Karpas-422 (cell line): Measurements from ENCODE around the gene ASS1. TPM values are rescaled to one million over a fixed set of nuclear protein-coding genes. Genes with fewer than 3 reads are reported as not detected.

ENCODE experiments used
- DNase-seq: peaks from one replicate; pipeline ENCODE4 v3.0.0-alpha.2; 2015
- H2AFZ ChIP-seq: fragments of 200-600 bp; sonication (generic); 2 replicates; pipeline ENCODE4 v1.6.1; 2014; ENCODE audit warnings: antibody characterized with exemption, low read length, mixed read lengths
- H3K27ac ChIP-seq: fragments of 200-600 bp; sonication (generic); 2 replicates; pipeline ENCODE4 v1.5.1; 2014; ENCODE audit warnings: mild to moderate bottlenecking, low read length, moderate library complexity
- H3K27me3 ChIP-seq: fragments of 200-600 bp; sonication (generic); 2 replicates; pipeline ENCODE4 v1.6.1; 2014; ENCODE audit warnings: low read length, mixed read lengths
- H3K36me3 ChIP-seq: fragments of 200-600 bp; sonication (generic); 2 replicates; pipeline ENCODE4 v1.6.1; 2014; ENCODE audit warnings: low read length, mixed read lengths; ENCODE audit not compliant: insufficient read depth
- H3K4me1 ChIP-seq: fragments of 200-600 bp; sonication (generic); 2 replicates; pipeline ENCODE4 v1.6.1; 2014; ENCODE audit warnings: mild to moderate bottlenecking, low read length, mixed read lengths
- H3K4me2 ChIP-seq: fragments of 200-600 bp; sonication (generic); 2 replicates; pipeline ENCODE4 v1.6.1; 2014; ENCODE audit warnings: low read length, low read depth, mild to moderate bottlenecking; ENCODE audit not compliant: poor library complexity, severe bottlenecking
- H3K4me3 ChIP-seq: fragments of 200-600 bp; sonication (generic); 2 replicates; pipeline ENCODE4 v1.5.1; 2014; ENCODE audit warnings: mild to moderate bottlenecking, antibody characterized with exemption, low read length, mixed read lengths
- H3K79me2 ChIP-seq: fragments of 200-600 bp; sonication (generic); 2 replicates; pipeline ENCODE4 v1.6.1; 2014; ENCODE audit warnings: mild to moderate bottlenecking, low read length, mixed read lengths
- H3K9ac ChIP-seq: fragments of 200-600 bp; sonication (generic); 2 replicates; pipeline ENCODE4 v1.6.0; 2014; ENCODE audit warnings: low read length
- H3K9me2 ChIP-seq: fragments of 200-600 bp; sonication (generic), shearing (Covaris generic); replicated peaks from 2 replicates; pipeline ENCODE4 v1.6.0; 2014; ENCODE audit warnings: mild to moderate bottlenecking, low read length, moderate library complexity; ENCODE audit not compliant: insufficient read depth
- H3K9me3 ChIP-seq: fragments of 300-700, 200-600 bp; sonication (generic); 2 replicates; pipeline ENCODE4 v1.6.1; 2014; ENCODE audit warnings: low read length, mixed read lengths
- H4K20me1 ChIP-seq: fragments of 200-600 bp; sonication (generic); 2 replicates; pipeline ENCODE4 v1.6.1; 2014; ENCODE audit warnings: mild to moderate bottlenecking, antibody characterized with exemption, low read length, low read depth; ENCODE audit not compliant: insufficient read depth
- total RNA-seq: library from RNA; depleted of rRNA; stranded (reverse); fragments of >200 nt; shearing (Covaris generic); gene quantifications from 2 replicates; pipeline ENCODE4 v1.2.3, GENCODE V29; 2014; ENCODE audit warnings: low replicate concordance

Gene ASS1
- total RNA-seq, 1 experiment from 2014 or later: not detected

- Histone ChIP-seq H3K4me1 (no peaks in the 10 kb centered on the region), H3K36me3 (no peaks in the 10 kb centered on the region), H3K9me2 (no peaks in the 10 kb centered on the region), H3K4me3 (no peak overlapping the region), H3K9ac (no peak overlapping the region), H3K4me2 (no peak overlapping the region), H3K79me2 (no peaks in the 10 kb centered on the region), H3K9me3 (no peaks in the 10 kb centered on the region), H3K27ac (no peak overlapping the region), H3K27me3 (no peaks in the 10 kb centered on the region), H2AFZ (no peak overlapping the region), H4K20me1 (no peaks in the 10 kb centered on the region)
- no peak for DNase-seq
Observed at GRCh38 chr9:130483371-130483971, 38.7 kb downstream of the ASS1 start.

DNA sequence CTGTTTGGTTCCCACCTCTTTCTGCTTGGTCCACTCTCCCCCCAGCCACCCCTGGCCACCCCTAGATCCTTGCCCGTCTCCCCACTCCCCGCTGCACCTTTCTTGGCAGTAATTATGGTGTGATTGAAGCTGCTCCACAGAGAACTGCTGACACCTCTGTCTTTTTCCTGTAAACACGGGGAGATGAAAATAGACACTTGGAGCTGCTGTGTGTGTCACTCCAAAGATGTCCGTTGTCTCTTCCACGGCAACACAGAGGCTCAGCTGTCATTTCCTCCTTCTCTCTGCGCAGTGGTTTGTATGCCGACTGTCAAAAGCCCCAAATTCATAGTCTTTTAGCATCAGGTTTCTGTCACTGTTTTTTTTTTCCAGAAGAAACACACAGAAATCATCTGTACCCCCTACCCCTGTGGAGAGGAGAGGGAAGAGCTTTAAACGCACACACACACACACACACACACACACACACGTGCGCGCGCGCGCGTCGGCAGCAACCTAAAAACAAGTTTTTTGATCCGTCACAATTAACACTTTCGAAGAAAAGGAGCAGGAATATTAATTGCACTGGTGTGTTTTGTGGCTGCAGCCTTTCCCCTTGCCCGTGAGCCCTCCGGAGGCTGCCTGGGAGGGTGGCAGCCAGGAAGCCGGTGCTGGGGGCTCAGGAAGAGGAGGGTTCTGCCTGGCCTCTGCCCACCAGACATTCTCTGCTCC, 39.8 kb downstream of the ASS1 start:
- Histone ChIP-seq H3K4me3 (no peak overlapping the region), H2AFZ (no peak overlapping the region), H3K4me2 (no peak overlapping the region)

DNA sequence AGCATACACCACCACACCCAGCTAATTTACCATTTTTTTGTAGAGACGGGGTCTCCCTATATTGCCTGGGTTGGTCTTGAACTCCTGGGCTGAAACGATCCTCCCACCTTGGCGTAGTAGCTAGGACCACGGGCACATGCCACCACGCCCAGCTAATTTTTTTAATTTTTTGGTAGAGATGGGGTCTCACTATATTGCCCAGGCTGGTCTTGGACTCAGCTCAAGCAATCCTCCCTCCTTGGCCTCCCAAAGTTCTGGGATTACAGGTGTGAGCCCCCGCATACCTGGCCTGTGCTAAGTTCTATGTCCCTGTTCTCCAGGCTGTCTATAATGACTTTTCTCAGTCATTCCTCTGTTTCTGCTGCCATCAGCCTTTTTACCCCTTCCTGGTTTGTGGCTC, 41.3 kb downstream of the ASS1 start:
- no peak overlapping the region for H3K9ac ChIP-seq
- H3K4me1 ChIP-seq: no peaks in the 10 kb centered on the region
- no peaks in the 10 kb centered on the region for H3K36me3 ChIP-seq
- no peaks in the 10 kb centered on the region for H4K20me1 ChIP-seq
- no peak overlapping the region for H3K27ac ChIP-seq
- H3K4me2 ChIP-seq: no peak overlapping the region
- H3K4me3 ChIP-seq: no peak overlapping the region
- no peaks in the 10 kb centered on the region for H3K9me3 ChIP-seq
- H3K27me3 ChIP-seq: no peaks in the 10 kb centered on the region
- no peaks in the 10 kb centered on the region for H3K79me2 ChIP-seq
- H2AFZ ChIP-seq: no peak overlapping the region
- no peak for DNase-seq
- no peaks in the 10 kb centered on the region for H3K9me2 ChIP-seq

More for the DNA sequence above, 39.8 kb downstream of the ASS1 start:
- Histone ChIP-seq H3K9ac (no peak overlapping the region), H4K20me1 (no peaks in the 10 kb centered on the region), H3K9me3 (no peaks in the 10 kb centered on the region), H3K4me1 (no peaks in the 10 kb centered on the region), H3K79me2 (no peaks in the 10 kb centered on the region), H3K36me3 (no peaks in the 10 kb centered on the region), H3K27ac (no peak overlapping the region), H3K9me2 (no peaks in the 10 kb centered on the region), H3K27me3 (no peaks in the 10 kb centered on the region)
- no peak for DNase-seq

- no peaks in the 10 kb centered on the region for H3K27me3 ChIP-seq
Observed at GRCh38 chr9:130487500-130487899, 42.7 kb downstream of the ASS1 start.

DNA sequence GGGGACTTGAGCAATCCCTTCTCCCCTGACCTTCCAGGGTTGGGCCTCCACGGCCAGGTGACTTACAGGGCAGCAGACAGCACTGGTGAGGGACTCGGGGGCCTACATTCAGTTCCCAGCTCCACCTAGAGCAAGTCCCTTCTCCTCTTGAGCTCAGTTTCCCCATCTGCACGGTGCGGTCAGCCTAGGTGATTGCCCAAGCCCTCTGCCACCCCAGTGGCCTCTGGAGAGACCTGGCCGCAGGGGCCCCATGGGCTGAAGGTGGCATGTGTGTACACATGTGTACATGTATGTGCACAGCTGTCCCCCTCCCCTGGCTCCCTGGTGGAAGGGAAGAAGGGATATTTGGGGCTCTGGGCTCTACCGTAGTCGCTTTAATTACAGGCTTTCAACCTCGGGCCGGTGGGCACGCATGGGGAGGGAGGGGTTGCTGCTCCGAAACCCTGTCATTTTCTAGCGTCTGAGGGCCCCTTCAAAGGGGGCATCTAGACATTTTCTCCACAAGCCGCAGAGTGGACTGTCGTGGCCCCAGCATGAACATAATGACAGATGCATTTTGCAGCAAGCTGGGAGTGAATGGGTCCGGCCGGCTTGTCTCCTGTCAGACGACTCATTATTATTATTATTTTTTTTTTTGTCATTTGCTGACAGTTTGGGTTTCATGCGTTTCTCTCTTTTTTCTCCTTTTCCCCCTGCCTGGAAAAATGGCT, 44.0 kb downstream of the ASS1 start:
- Histone ChIP-seq H3K9ac (no peak overlapping the region), H3K4me1 (no peaks in the 10 kb centered on the region), H3K36me3 (no peaks in the 10 kb centered on the region), H3K27me3 (no peaks in the 10 kb centered on the region), H3K9me2 (no peaks in the 10 kb centered on the region), H2AFZ (no peak overlapping the region), H3K4me2 (no peak overlapping the region), H3K9me3 (no peaks in the 10 kb centered on the region), H3K4me3 (no peak overlapping the region), H4K20me1 (no peaks in the 10 kb centered on the region), H3K79me2 (no peaks in the 10 kb centered on the region), H3K27ac (no peak overlapping the region)
- DNase-seq: no peak

More at GRCh38 chr9:130487500-130487899, 42.7 kb downstream of the ASS1 start:
- Histone ChIP-seq H2AFZ (no peak overlapping the region), H3K4me3 (no peak overlapping the region), H3K9ac (no peak overlapping the region), H3K9me3 (no peaks in the 10 kb centered on the region), H3K4me2 (no peak overlapping the region), H4K20me1 (no peaks in the 10 kb centered on the region), H3K4me1 (no peaks in the 10 kb centered on the region), H3K79me2 (no peaks in the 10 kb centered on the region), H3K9me2 (no peaks in the 10 kb centered on the region), H3K27ac (no peak overlapping the region), H3K36me3 (no peaks in the 10 kb centered on the region)
- no peak for DNase-seq

- no peak overlapping the region for H3K4me3 ChIP-seq
- no peak overlapping the region for H3K9ac ChIP-seq
- no peak overlapping the region for H2AFZ ChIP-seq
- no peaks in the 10 kb centered on the region for H4K20me1 ChIP-seq
- no peak overlapping the region for H3K27ac ChIP-seq
- H3K36me3 ChIP-seq: no peaks in the 10 kb centered on the region
- H3K9me2 ChIP-seq: no peaks in the 10 kb centered on the region
- no peaks in the 10 kb centered on the region for H3K79me2 ChIP-seq
- H3K4me1 ChIP-seq: no peaks in the 10 kb centered on the region
- DNase-seq: no peak
- no peaks in the 10 kb centered on the region for H3K9me3 ChIP-seq
- H3K4me2 ChIP-seq: no peak overlapping the region
- no peaks in the 10 kb centered on the region for H3K27me3 ChIP-seq
Observed at GRCh38 chr9:130490981-130491380, 46.2 kb downstream of the ASS1 start.

DNA sequence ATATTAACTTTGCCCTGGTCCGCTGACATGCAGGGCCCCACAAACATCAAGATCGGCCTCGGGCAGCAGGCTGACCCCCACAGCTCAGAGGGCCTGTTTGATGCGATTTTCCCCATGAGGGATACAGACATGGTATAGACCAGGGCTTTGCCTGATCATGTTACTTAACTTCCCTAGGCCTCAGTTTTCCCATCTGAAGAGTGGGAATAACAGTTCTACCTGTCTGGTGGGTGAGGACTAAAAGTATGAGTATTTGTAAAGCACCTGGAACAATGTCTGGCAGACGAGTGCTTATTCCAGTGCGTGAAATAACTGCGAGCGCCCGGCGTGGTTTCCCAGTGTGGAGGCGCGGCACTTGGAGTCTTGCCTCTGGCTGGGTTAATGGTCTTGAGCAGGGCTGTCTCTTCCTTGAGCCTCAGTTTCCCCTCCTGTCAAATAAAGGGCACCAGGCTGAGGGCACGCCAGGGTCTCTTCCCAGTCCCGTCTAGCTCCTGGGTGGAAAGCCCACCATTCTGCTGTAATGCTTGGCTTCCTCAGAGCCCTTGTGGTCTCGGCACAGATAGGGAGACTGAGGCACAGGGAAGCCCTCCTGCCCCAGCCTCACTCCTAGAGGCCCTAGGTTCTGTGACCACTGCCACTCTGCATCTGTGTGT, 47.2 kb downstream of the ASS1 start:
- Histone ChIP-seq H3K4me3 (no peak overlapping the region), H4K20me1 (no peaks in the 10 kb centered on the region), H2AFZ (no peak overlapping the region), H3K4me2 (no peak overlapping the region), H3K9me2 (no peaks in the 10 kb centered on the region), H3K9ac (no peak overlapping the region), H3K27me3 (no peaks in the 10 kb centered on the region), H3K4me1 (no peaks in the 10 kb centered on the region), H3K27ac (no peak overlapping the region), H3K36me3 (no peaks in the 10 kb centered on the region), H3K79me2 (no peaks in the 10 kb centered on the region), H3K9me3 (no peaks in the 10 kb centered on the region)
- no peak for DNase-seq

DNA sequence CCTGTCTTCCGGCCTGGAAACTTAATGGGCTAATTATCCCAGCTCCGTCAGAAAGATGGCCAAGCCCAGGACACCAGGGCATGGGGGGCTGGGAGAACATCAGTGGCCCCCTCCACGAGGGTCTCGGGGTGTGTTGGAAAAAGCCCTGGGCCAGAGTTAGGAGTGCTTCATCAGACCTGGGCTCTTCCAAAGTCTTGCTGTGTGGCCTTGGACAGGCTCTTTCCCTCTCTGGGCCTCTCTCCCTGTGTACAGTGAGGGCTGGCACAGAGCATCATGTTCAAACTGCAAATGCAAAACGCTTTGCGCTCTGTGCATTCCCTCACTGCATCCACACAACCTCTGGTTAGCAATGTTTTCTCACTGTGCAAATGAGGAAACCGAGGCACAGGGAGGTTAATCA, 48.3 kb downstream of the ASS1 start:
- Histone ChIP-seq H3K9me2 (no peaks in the 10 kb centered on the region), H3K9me3 (no peaks in the 10 kb centered on the region), H3K79me2 (no peaks in the 10 kb centered on the region), H3K27me3 (no peaks in the 10 kb centered on the region), H3K4me3 (no peak overlapping the region), H4K20me1 (no peaks in the 10 kb centered on the region), H3K36me3 (no peaks in the 10 kb centered on the region), H2AFZ (no peak overlapping the region), H3K9ac (no peak overlapping the region), H3K27ac (no peak overlapping the region), H3K4me2 (no peak overlapping the region), H3K4me1 (no peaks in the 10 kb centered on the region)
- DNase-seq: no peak
